ENCODE measurements around the gene SRSF6.

Gene SRSF6

GRCh38 chr20:43508604-43509040 is 50.9 kb downstream of the SRSF6 start:
- TF ChIP-seq EZH2 (IDR thresholded peaks at IDR 0.05; ENCODE audit: borderline replicate concordance, low read length) (no peak), CTCF (IDR thresholded peaks at IDR 0.05; ENCODE audit: low read length) (no peak)
- Histone ChIP-seq H3K4me2 (ENCODE audit: low read length) (peak overlapping the region; percentile 50), H3K79me2 (ENCODE audit: insufficient read depth, low read length) (no peaks in the 10 kb centered on the region), H3K9ac (ENCODE audit: low read length) (no peak overlapping the region), H3K36me3 (ENCODE audit: insufficient read depth, low read length) (no peaks in the 10 kb centered on the region), H3K9me2 (ENCODE audit: low read depth, low read length) (no peaks in the 10 kb centered on the region), H3K4me1 (ENCODE audit: insufficient read depth, low read length, severe bottlenecking) (peaks cover 5% of the 10 kb centered on the region), H3K27ac (ENCODE audit: low read depth, low read length, poor library complexity, severe bottlenecking) (no peak overlapping the region), H2AFZ (ENCODE audit: low read length) (no peak overlapping the region), H3K27me3 (ENCODE audit: insufficient read depth, low read length) (peaks cover 8% of the 10 kb centered on the region; the same call in 1 of the 2 replicates), H3F3A (ENCODE audit: insufficient read depth, low read length) (no peaks in the 10 kb centered on the region), H3K4me3 (ENCODE audit: low read depth, low read length, poor library complexity, severe bottlenecking) (peak overlapping the region; percentile 46), H4K20me1 (ENCODE audit: insufficient read depth, low read length) (no peaks in the 10 kb centered on the region), H3K9me3 (ENCODE audit: low read length) (no peaks in the 10 kb centered on the region)

GRCh38 chr20:43511879-43512278 is 54.2 kb downstream of the SRSF6 start:
- Histone ChIP-seq H3K79me2 (ENCODE audit: insufficient read depth, low read length) (no peaks in the 10 kb centered on the region), H4K20me1 (ENCODE audit: insufficient read depth, low read length) (no peaks in the 10 kb centered on the region), H2AFZ (ENCODE audit: low read length) (no peak overlapping the region), H3K36me3 (ENCODE audit: insufficient read depth, low read length) (no peaks in the 10 kb centered on the region), H3K27ac (ENCODE audit: low read depth, low read length, poor library complexity, severe bottlenecking) (no peak overlapping the region), H3K4me2 (ENCODE audit: low read length) (no peak overlapping the region), H3K27me3 (ENCODE audit: insufficient read depth, low read length) (peaks cover 4% of the 10 kb centered on the region; the same call in 1 of the 2 replicates), H3K4me1 (ENCODE audit: insufficient read depth, low read length, severe bottlenecking) (peaks cover 18% of the 10 kb centered on the region), H3K9me3 (ENCODE audit: low read length) (no peaks in the 10 kb centered on the region), H3K4me3 (ENCODE audit: low read depth, low read length, poor library complexity, severe bottlenecking) (no peak overlapping the region), H3F3A (ENCODE audit: insufficient read depth, low read length) (no peaks in the 10 kb centered on the region), H3K9me2 (ENCODE audit: low read depth, low read length) (no peaks in the 10 kb centered on the region), H3K9ac (ENCODE audit: low read length) (no peak overlapping the region)
- no peak for TF ChIP-seq CTCF (IDR thresholded peaks at IDR 0.05; ENCODE audit: low read length)
- no peak for TF ChIP-seq EZH2 (IDR thresholded peaks at IDR 0.05; ENCODE audit: borderline replicate concordance, low read length)

GRCh38 chr20:43513372-43513930 is 55.8 kb downstream of the SRSF6 start:
- Histone ChIP-seq H3K9ac (ENCODE audit: low read length) (peak overlapping the region; percentile 63), H3K27ac (ENCODE audit: low read depth, low read length, poor library complexity, severe bottlenecking) (no peak overlapping the region)
- TF ChIP-seq EZH2 (IDR thresholded peaks at IDR 0.05; ENCODE audit: borderline replicate concordance, low read length) (no peak), CTCF (IDR thresholded peaks at IDR 0.05; ENCODE audit: low read length) (no peak)

More at GRCh38 chr20:43513372-43513930, 55.8 kb downstream of the SRSF6 start:
- peak overlapping the region; percentile 66 for H3K4me2 ChIP-seq (ENCODE audit: low read length)
- H3K27me3 ChIP-seq (ENCODE audit: insufficient read depth, low read length) = no peaks in the 10 kb centered on the region
- H3K79me2 ChIP-seq (ENCODE audit: insufficient read depth, low read length) = no peaks in the 10 kb centered on the region
- no peaks in the 10 kb centered on the region for H3F3A ChIP-seq (ENCODE audit: insufficient read depth, low read length)
- H3K4me3 ChIP-seq (ENCODE audit: low read depth, low read length, poor library complexity, severe bottlenecking) = peak overlapping the region; percentile 66
- H3K36me3 ChIP-seq (ENCODE audit: insufficient read depth, low read length) = peaks cover 10% of the 10 kb centered on the region; the same call in 1 of the 2 replicates
- H3K9me3 ChIP-seq (ENCODE audit: low read length) = no peaks in the 10 kb centered on the region
- H2AFZ ChIP-seq (ENCODE audit: low read length) = no peak overlapping the region
- no peaks in the 10 kb centered on the region for H3K9me2 ChIP-seq (ENCODE audit: low read depth, low read length)
- peaks cover 18% of the 10 kb centered on the region for H3K4me1 ChIP-seq (ENCODE audit: insufficient read depth, low read length, severe bottlenecking)
- no peaks in the 10 kb centered on the region for H4K20me1 ChIP-seq (ENCODE audit: insufficient read depth, low read length)
